Esophagus muscularis mucosa (tissue), 4 donors: ENCODE results near the gene SFT2D1. TPM values are rescaled to one million over a fixed set of nuclear protein-coding genes. Genes with fewer than 3 reads are reported as not detected.
"Not testable (repeated sequence)": the region's sequence is repeated elsewhere in the genome, so short reads cannot be mapped to it uniquely, and the experiment has no call there.

Source experiments
- DNase-seq: peaks from one replicate; pipeline ENCODE4 v3.0.0-alpha.2; 2017; ENCODE audit errors: extremely low spot score
- H3K27ac ChIP-seq, 4 donors: fragments of 200-600 bp; sonication (generic); replicated peaks in 1 of 4; 1 replicate in 3 of 4; 2 replicates in 1 of 4; pipeline ENCODE4 v1.5.1; 2016 to 2019; ENCODE audit warnings: mild to moderate bottlenecking in 1 of 4
- H3K27me3 ChIP-seq, 4 donors: fragments of 200-600 bp; sonication (generic); one replicate each; pipeline versions ENCODE4 v1.5.1 to v1.6.0; 2016 to 2019
- H3K36me3 ChIP-seq, 4 donors: fragments of 200-600 bp; sonication (generic); one replicate each; pipeline ENCODE4 v1.5.1; 2016 to 2019
- H3K4me1 ChIP-seq, 4 donors: fragments of 200-600 bp; sonication (generic); one replicate each; pipeline ENCODE4 v1.5.1; 2016 to 2019
- H3K4me3 ChIP-seq, 4 donors: fragments of 200-600 bp; sonication (generic); 1 replicate in 2 of 4; 2 replicates in 2 of 4; pipeline ENCODE4 v1.5.1; 2016 to 2019; ENCODE audit warnings: mild to moderate bottlenecking in 4 of 4, moderate library complexity in 1 of 4
- H3K9me3 ChIP-seq, 4 donors: fragments of 200-600 bp; sonication (generic); 1 replicate in 3 of 4; 2 replicates in 1 of 4; pipeline ENCODE4 v1.5.1; 2016 to 2019
- EP300 ChIP-seq: sonication (generic); formaldehyde crosslinking; IDR thresholded peaks from one replicate; pipeline ENCODE4 v1.6.1; 2017; ENCODE audit warnings: antibody characterized with exemption
- POLR2A ChIP-seq: fragments of 450-650 bp; IDR thresholded peaks from one replicate; pipeline ENCODE4 v1.6.1; 2017; ENCODE audit warnings: antibody characterized with exemption, moderate library complexity, mild to moderate bottlenecking, low read depth
- POLR2AphosphoS5 ChIP-seq, 2 donors: sonication (generic); formaldehyde crosslinking; IDR thresholded peaks; one replicate each; pipeline ENCODE4 v1.6.1; 2017; ENCODE audit warnings: antibody characterized with exemption in 2 of 2
- WGBS: methylation state at CpG from one replicate; pipeline ENCODE4 v1.1.5; 2018; 5-methylcytosine and 5-hydroxymethylcytosine counted together
- intact Hi-C: fragments of 100-400 bp; cut with DNase I; formaldehyde crosslinking; loops from one replicate; pipeline ENCODE4 v1.15.1; 2023
- total RNA-seq, 4 donors: library from RNA; depleted of rRNA; stranded (reverse); fragments of >200 nt; gene quantifications; one replicate each; pipeline versions ENCODE4 v1.1.0 to v1.2.1, GENCODE V29; 2016
- TF ChIP-seq, protein P1 (sequence below), 3 experiments: fragments of 200-600 bp in 2 of 3; fragments of 450-650 bp in 1 of 3; sonication (generic) in 2 of 3; IDR thresholded peaks; one replicate each; pipeline ENCODE4 v1.5.1; 2017 to 2019; ENCODE audit warnings: antibody characterized with exemption in 3 of 3, mild to moderate bottlenecking in 2 of 3, moderate library complexity in 1 of 3

SFT2D1 gene
- total RNA-seq = 10 to 100 TPM; 19.8 to 34.9 (median 27.9) TPM

DNA sequence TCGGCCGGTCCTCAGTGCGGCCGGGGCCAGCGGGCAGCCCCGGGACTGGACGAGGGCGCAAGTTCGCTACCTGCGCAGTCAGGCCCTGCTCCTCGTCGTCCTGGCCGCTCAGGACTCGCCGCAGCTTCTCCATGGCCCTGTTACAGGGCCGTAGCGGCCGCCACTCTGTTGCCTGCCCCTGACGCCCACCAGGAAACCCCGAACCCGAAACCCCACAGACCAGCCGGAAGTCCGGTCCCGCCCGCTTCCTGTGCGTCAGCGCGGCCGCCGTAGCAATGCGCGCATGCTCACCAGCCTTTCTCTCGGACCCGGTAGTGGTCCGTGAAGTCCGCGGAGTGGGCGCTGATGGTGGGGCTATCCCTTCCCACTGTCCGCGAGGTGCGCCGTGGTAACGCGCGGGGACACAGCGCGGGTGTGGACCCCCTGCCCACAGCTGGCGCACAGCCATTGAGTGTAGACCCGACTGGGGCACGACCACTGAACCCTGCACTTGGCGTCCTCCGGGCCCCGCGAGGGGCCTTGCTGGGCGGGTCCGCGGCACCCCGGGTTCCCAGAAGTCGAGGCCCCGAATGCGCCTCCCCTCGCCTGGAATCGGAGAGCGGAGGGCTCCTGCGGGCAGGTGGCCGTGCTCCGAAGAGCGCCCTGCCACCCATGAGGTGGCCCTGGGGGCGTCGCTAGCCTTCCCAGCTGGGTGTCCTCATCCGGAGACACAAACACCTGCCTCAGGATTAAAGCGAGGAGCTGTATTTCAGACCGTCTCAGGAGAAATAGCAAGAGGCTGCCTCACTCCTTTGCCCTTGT is at the start of gene SFT2D1:
Gene SFT2D1, minus strand, starts transcription at position 197 of the 801 bp plus-strand sequence. Its CDS starts 64 bp downstream, at position 133.
- no peaks in the 10 kb centered on the region for H3K9me3 ChIP-seq
- H3K36me3 ChIP-seq = peaks cover 0 to 7% (median under 1%) of the 10 kb centered on the region in 4 donors
- peak; percentile 85 for TF ChIP-seq POLR2A
- TF ChIP-seq, protein P1, sequence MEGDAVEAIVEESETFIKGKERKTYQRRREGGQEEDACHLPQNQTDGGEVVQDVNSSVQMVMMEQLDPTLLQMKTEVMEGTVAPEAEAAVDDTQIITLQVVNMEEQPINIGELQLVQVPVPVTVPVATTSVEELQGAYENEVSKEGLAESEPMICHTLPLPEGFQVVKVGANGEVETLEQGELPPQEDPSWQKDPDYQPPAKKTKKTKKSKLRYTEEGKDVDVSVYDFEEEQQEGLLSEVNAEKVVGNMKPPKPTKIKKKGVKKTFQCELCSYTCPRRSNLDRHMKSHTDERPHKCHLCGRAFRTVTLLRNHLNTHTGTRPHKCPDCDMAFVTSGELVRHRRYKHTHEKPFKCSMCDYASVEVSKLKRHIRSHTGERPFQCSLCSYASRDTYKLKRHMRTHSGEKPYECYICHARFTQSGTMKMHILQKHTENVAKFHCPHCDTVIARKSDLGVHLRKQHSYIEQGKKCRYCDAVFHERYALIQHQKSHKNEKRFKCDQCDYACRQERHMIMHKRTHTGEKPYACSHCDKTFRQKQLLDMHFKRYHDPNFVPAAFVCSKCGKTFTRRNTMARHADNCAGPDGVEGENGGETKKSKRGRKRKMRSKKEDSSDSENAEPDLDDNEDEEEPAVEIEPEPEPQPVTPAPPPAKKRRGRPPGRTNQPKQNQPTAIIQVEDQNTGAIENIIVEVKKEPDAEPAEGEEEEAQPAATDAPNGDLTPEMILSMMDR (IDR thresholded peaks at IDR 0.05) = peak in 1 of 3 experiments; percentile 21
- TF ChIP-seq POLR2AphosphoS5 (IDR thresholded peaks at IDR 0.05) = peak; percentile 98 to 99
- no peak for TF ChIP-seq EP300
- H3K4me1 ChIP-seq = peaks cover 27 to 48% (median 44%) of the 10 kb centered on the region in 4 donors
- intact Hi-C loops = loop anchor here (2.0 kb wide), 1 partner anchor 42 kb away; no protein-coding TSS in a partner anchor
- H3K4me3 ChIP-seq = peak within 1 kb of the TSS; percentile 72 to 99 (median 88)
- DNase-seq = peak; percentile 97
- 1% methylated on average over 14 of the region's 73 CpGs for WGBS
- peak within 1 kb of the TSS; percentile 82 to 92 (median 88) for H3K27ac ChIP-seq
- H3K27me3 ChIP-seq = no peaks in the 10 kb centered on the region

DNA sequence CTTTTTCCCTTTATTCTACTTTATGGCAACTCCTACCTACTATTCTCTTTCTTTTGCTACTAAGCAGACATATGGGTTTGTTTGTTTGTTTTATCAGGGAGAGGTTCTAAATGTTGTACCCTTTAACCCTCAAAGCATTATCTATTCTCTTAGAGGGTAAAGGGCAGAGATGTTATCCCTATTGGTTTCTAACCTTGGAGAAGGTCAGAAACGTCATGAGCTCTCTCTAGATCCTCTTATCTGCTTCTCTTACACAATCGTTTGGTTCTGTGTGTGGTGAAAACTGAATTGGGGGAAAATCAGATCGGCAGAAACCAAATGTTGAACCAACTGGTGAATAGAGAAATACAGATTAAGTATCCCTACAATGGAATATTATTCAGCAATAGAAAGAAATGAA is 46.8 kb upstream of the SFT2D1 start:
- 43% methylated on average over 3 of the region's 3 CpGs for WGBS
- H3K27ac ChIP-seq = no peak overlapping the region
- TF ChIP-seq POLR2AphosphoS5 (IDR thresholded peaks at IDR 0.05) = no peak
- no peak for TF ChIP-seq POLR2A
- TF ChIP-seq, protein P1 (IDR thresholded peaks at IDR 0.05) = no peak
- no peak for TF ChIP-seq EP300
- H3K27me3 ChIP-seq = peaks cover 0 to 10% (median 0%) of the 10 kb centered on the region in 4 donors
- no peak overlapping the region for H3K4me3 ChIP-seq
- no peaks in the 10 kb centered on the region for H3K9me3 ChIP-seq
- no peak for DNase-seq
- no peaks in the 10 kb centered on the region for H3K36me3 ChIP-seq
- intact Hi-C loops = no loop called here
- peaks cover 2 to 6% (median 3%) of the 10 kb centered on the region in 4 donors for H3K4me1 ChIP-seq

DNA sequence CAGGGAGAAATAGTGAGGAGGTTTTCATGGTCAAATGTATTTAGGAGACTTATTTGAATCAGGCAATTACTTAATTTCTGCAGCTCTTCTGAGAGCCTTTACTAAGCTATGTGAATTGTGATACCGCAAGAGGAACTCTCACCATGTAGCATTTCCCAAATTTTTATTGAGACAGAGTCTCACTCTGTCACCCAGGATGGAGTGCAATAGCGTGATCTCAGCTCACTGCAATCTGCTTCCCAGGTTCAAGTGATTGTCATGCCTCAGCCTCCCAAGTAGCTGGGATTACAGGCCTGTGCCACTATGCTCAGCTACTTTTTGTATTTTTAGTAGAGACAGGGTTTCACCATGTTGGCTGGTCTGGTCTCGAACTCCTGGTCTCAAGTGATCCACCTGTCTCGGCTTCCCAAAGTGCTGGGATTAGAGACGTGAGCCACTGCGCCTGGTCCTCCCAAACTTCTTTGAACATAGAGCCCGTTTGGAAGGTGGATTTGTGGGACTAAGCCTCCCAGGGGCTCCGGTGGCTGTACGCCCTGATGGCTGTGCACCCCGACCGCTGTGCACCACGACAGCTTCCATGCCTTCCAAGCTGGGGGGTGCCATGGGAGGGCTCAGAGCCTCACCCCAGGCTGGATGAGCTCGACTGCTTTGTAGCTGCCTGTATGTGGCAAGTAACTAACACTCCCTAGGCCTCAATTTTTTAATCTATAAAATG is 46.1 kb upstream of the SFT2D1 start:
- Histone ChIP-seq H3K36me3 (no peaks in the 10 kb centered on the region), H3K4me3 (no peak overlapping the region), H3K27ac (no peak overlapping the region), H3K9me3 (no peaks in the 10 kb centered on the region), H3K27me3 (peaks cover 0 to 4% (median 0%) of the 10 kb centered on the region in 4 donors), H3K4me1 (peaks cover 5 to 10% (median 7%) of the 10 kb centered on the region in 4 donors)
- TF ChIP-seq, protein P1 (IDR thresholded peaks at IDR 0.05) = no peak
- no peak for TF ChIP-seq POLR2A
- TF ChIP-seq POLR2AphosphoS5 (IDR thresholded peaks at IDR 0.05) = no peak
- no peak for TF ChIP-seq EP300
- intact Hi-C loops = no loop called here
- DNase-seq = no peak
- 90% methylated on average over 11 of the region's 13 CpGs for WGBS

DNA sequence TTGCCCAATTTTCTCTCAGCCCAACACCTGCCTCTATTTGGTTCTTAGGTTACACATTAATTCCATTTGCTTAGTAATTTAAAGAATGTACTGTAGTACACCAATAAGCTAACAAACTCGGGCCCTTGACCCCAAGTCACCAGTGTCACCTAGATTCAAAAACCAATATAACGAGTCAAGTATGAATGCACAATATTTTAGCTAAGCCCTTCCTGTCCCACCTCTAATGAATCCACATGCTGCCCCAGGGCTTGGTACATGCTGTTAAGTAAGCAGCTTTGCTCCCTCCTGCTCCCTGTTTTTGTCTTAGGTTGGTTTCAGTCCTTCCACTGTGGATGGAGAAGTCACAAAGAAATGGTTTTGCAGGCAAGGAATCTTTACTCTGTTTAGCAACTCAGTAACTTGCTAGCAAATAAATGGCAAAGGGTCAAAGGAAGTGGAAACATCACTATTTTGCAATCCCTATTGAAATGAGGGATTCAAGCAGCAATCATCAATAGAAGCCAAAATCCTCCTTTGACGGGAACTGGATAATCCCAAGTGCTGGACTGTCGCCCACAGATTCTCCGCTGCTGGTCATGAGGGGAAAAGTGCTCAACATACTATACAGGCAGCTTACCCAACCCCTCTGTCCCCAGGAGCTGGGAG is 45.4 kb upstream of the SFT2D1 start:
- Histone ChIP-seq H3K27me3 (no peaks in the 10 kb centered on the region), H3K36me3 (no peaks in the 10 kb centered on the region), H3K4me1 (peaks cover 5 to 10% (median 7%) of the 10 kb centered on the region in 4 donors), H3K4me3 (no peak overlapping the region), H3K27ac (no peak overlapping the region), H3K9me3 (no peaks in the 10 kb centered on the region)
- no peak for TF ChIP-seq EP300
- TF ChIP-seq POLR2AphosphoS5 (IDR thresholded peaks at IDR 0.05) = no peak
- TF ChIP-seq, protein P1 (IDR thresholded peaks at IDR 0.05) = no peak
- no peak for TF ChIP-seq POLR2A
- intact Hi-C loops = no loop called here
- WGBS = 84% methylated on average over 5 of the region's 5 CpGs
- no peak for DNase-seq

DNA sequence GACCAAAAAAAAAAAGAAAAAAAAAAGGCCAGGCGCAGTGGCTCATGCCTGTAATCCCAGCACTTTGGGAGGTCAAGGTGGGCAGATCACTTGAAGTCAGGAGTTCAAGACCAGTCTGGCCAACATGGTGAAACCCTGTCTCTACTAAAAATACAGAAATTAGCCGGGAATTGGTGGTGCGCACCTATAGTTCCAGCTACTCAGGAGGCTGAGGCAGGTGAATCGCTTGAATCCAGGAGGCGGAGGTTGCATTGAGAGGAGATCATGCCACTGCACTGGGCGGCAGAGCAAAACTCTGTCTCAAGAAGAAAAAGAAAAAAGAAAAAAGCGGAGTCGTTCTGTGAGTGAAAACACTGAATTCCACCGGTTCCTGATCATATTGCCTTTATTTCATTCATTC is 44.8 kb upstream of the SFT2D1 start:
- H3K9me3 ChIP-seq, H3K36me3 ChIP-seq, intact Hi-C loops, H3K4me3 ChIP-seq, H3K27me3 ChIP-seq, DNase-seq, H3K27ac ChIP-seq: not testable (repeated sequence)
- 95% methylated on average over 9 of the region's 9 CpGs for WGBS
- H3K4me1 ChIP-seq = peaks cover 5 to 12% (median 7%) of the 10 kb centered on the region in 4 donors
